HG02759 (cell line): ENCODE measurements around the gene LYRM4.

Experiments used
- ATAC-seq: cut with Tn5 transposase; IDR thresholded peaks from one replicate; pipeline ENCODE4 v1.9.1; 2021; ENCODE audit warnings: mild to moderate bottlenecking, moderate library complexity; ENCODE audit not compliant: unreplicated experiment

LYRM4 gene

DNA sequence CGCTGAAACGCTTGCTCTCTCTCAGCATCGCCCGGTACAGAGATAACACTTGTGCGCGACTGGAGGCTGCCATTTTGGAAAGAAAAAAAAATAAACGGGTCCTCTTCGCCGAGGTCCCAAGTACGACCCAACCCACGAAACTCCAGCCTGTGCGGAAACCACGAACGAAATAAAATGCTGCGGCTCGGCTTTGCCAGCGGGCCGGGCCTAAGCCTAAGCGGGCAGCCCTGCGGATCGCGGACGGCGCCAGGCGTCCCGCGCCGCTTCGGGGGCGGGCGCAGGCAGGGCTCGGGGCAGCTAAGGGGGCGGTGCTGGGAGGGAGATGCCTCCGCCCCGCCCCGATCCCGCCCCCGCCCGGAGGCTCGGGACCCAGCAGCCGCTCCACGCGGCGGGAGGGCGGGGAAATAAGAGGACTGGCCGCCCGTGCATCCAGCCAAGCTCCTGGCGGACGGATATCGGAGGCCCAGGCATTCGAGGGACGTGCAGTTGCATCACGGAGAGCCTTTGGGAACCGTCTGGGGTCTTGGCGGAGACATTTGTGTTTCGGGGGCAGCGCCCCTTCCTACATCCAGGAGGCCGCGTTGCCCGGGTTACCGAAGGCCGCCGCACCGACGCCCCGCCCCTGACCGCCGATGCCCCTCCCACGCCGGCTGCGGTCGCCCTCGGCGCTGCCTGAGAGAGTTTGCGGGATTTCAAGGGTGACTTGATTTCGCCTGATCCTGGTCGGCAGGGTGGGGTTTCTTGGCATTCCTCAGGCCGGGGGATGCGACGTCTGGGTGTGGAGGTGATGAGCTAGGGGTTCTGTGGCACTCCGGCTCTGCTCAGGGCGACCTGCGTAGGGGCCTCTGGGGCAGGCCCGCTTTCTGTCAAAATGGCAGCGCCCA is at the start of gene LYRM4, which contains the start of gene FARS2:
TSS of gene LYRM4 (minus strand) at position 290 of the 884 bp plus-strand sequence. CDS start at position 73, 217 bp downstream.
TSS of gene FARS2 (plus strand) at position 853 of the 884 bp plus-strand sequence.
- peak; percentile 80 for ATAC-seq

DNA sequence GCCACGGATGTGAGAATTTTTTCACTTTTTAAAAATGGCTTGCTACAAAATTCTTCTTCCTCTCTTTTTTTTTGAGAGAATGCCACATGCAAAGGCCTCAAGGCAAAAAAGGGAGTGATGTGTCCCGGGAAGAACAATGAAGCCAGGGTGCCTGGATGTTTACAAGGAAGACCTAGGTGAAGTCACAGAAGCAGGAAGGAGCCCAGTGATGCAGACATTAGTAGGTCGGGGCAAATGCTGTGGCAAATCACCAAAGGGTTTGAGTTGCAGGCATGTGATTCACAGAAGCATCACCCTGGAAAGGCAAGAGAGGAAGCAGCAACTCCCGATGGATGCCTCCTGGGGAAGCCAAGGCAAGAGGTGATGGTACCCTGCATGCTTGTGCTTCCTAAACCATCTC is 47.3 kb upstream of the LYRM4 start:
- no peak for ATAC-seq

DNA sequence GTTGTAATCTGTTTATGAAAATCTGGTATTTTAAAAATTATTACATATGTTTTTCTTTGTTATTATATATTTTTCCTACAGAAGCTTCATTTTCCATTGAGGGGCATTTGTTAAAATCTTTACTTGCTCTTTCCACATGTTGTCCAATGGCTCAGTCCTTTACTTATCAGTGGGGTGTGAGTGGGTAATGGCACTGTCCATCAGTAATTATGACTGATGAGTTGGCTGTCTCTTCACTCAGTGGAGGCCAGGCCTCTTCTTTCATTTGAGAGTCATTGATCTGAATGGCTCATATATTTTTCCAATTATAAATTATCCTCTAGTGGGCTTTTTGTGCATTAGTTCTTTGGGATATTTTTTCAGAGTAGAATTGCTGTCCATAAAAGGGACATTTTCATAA is 46.3 kb upstream of the LYRM4 start:
- no peak for ATAC-seq

DNA sequence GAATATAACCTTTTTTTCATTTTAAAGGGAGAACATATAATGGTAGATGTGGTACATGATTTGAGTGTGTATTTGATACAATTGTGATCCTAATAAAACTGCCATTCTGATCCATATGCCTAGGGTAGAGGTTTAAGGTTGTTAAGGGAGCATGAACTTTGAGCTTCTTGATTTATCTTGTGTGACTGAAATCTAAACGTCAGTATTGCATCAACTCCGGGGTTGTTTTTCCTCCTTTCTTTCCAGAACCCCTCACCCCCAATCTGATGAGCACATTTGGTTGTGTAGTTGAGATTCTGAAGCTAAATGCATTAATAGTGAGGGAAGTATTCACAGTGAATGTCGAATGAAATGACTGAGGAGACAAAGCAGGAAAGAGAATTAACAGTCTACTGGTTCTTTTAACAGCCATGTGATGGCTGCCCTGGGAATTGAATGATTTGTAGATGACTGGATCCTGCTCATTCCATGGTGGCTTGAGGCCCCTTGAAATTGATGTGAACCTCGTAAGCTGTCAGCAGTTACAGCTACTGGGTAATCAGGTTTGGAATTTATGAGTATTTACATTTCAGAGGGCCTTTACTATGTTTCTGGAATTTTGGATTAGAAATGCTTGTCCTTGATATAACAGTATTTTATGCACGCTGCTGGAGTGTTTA is 45.3 kb upstream of the LYRM4 start:
- ATAC-seq = no peak

DNA sequence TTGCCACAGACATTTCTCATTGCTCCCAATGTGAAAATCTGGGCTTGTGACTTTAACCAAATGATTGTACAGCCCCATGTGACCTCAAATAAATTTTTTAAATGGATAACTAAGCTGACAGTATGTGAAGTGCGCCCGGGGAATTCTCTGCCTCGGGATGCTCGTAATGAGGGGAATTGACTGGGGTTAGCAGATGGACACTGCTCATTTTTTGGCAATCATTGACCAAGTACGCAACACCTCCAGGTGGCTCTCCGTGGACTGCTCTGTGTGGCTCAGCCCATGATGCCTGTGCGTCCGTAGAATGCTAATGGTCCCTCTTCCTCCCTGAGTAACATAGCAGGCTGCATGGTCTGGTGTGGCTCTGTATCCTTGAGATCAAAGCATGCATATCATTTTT is 42.9 kb upstream of the LYRM4 start:
- ATAC-seq = no peak

DNA sequence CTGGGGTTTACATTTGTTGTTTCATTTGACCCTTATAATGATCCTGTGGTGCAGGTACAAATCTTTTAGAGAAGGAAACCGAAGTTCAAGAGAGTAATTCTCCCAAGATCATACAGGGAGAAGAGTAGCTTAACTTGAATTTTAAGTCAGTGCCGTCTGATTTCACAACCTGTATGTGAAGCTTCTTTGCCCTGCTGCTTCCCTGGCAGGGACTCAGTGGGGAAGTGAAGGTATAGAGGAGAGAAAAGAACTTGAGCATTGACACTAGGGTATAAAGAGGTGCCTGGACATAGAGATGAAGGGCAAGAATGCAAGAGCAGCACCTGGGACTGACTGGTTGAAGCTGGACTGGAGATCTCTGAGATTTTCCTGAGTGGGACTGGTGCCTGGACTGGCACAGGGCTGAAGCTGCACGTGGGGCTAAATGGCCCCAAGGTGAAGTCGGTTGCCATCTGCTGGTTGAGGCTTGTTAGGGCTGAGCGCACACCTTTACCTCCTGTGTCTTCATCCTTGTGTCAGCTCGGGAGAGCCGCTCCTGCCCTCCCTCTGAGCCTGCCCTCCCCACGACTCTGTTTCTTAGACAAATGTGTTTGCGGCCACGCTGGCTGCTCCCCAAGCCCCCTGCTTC is 42.4 kb upstream of the LYRM4 start:
- ATAC-seq = peak; percentile 65

DNA sequence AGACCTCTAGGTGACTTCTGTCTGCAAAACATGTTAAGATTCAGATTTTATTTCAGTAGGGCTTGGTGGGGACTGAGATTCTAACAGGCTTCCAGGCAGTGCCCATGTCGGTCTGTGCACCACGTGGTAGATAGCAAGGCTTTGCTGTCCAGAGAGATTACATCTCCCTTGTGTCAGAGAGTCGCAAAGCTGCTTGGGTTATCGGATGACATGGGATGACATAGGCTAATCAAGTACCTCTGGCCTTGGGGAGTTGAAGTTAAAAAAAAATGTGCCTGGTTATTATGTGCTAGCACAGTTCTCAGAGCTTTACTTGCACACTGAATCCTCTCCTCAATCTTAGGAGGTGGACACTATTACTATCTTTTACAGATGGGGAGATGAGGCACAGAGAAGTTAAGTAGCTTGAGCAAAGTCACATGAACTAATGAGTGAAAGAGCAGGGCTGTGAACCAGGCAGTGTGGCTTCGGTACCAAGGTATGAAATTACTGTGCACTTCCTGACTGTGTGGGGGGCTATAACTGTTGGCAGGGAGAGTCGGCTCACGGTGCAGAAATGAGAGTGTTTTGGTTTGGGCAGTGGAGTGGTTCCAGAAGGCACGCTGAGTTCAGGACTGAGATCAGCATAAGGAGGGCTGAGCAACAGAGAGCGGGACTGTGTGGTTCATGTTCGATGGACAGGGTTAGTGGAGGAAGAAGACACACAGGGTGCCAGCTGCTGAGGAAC is 41.6 kb upstream of the LYRM4 start:
- ATAC-seq = peak; percentile 93

DNA sequence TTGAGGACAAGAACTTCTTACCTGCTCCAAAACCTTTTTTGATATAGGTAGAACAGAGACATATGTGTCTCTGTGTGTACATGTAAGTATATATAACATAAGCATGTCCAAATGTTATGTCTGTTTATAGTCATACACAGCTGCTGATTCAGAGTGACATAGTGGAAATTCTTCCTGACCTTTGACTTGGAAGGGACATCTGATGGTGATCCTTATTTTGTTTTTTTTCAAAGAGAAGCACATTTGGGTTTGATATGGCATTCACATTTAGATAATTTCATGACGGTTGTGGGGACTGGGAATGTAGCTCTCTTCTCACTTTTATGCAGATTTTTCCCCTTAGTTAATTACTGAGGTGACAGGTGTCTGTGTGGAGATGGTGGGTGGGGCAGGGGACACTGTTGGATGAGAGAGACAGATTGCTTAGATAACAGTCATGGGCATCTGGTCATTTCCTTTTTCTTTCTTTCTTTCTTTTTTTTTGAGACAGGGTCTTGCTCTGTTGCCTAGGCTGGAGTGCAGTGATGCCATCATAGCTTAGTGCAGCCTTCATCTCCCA is 39.5 kb upstream of the LYRM4 start:
- ATAC-seq = no peak

DNA sequence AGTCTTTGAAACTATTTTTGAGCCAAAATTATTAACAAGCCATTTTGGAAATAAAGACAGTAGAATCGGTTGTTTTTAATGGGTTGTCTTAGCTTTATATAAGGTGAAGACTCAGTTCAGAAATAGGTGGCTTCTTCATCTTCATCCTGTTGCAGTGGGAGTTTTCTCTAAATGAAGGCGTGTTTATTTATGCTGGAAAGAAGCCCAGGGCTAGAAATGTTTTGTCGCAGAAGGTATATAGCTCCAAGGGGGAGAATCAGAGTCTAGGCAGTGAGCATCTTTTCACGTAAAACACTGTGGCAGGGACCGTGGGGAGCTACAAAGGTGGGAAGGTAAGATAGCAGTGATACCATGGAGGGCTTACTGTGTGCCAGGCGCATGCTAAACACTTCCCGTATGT is 34.9 kb upstream of the LYRM4 start:
- ATAC-seq = no peak

DNA sequence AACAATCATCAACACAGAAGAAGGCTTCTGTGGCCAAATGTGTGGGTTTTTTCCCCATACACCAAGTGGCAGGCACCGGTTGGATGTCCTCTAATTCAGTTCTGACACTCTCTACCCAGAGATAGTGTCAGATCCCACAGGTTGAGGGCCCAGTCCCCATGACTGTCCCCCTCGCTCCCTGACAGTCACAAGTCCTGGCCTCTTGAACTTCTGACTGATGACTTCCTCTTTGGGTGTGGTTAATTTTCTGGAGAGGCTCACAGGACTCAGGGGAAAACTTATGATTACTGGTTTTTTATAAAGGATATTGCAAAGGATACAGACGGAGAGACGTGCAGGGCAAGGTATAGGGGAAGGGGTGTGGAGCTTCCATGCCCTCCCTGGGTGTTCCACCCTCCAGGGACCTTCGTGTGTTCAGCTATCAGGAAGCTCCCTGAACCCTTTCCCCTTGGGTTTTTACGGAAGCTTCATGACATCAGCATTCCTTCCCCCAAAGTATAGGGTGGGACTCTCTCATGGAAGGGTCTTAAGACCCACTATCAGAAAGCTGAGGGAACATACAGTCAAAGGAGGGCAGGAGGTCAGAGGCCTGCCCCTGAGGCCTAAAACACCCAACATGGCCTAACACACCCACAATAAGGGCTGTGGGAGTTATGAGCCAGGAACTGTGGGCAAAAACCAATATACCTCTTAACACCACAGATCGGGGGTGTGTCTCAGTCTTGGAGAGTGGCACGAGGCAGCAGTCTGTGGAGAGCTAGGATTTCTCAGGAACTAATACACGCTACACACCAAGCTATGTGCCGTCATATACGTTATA is 33.9 kb upstream of the LYRM4 start:
- ATAC-seq = no peak

DNA sequence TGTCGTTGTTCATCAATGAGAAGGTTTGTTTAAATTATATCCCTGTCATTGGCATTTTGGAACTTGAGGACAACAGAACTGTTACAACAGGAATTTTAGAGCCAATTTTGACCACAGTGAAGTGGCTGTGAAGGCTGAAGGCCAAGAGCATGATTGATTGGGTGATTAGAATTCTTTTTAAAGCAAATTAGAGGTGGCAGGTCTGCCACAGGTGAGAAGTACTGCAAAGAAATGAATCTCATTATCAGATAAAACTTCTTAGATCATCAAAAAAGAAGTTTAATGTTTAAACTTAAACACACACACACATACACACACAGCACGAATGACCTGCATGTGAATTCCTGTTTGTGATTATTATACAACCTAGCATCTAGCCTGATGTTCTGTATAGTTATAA is 32.9 kb upstream of the LYRM4 start:
- ATAC-seq = no peak

DNA sequence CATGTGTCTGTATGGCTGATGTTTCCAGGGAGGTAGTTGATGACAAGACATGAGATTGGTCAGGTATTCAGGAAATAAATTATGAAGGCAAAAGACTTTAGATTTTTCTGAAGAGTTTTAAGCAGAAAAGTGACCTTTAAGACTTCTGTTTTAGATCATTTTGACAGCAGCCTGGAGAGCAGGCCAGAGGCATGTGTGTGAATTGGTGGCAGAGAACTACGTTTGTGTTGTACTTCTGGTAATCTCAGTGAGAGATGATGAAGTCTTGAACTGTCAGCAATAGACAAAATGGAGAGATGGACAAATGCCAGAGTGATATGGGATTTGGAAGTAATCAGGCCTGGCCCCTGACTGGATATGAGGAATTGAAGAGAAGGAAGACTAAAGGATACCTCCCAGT is 31.4 kb upstream of the LYRM4 start:
- no peak for ATAC-seq

DNA sequence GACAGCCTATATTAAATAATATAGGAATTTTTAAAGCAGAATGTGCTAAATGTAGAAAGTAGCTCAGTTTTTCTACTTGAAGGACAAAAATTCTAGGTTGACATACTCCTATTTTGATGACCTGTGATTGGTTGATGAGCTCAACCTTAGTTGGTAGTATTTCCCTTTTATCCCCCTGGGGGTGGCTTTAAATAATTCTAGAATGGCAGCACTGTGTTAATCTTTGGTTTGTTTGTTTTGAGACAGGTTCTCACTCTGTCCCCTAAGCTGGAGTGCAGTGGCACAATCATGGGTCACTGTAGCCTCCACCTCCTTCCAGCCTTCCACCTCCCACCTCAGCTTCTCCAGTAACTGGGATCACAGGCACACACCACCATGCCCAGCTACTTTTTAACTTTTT is 29.8 kb upstream of the LYRM4 start:
- no peak for ATAC-seq

DNA sequence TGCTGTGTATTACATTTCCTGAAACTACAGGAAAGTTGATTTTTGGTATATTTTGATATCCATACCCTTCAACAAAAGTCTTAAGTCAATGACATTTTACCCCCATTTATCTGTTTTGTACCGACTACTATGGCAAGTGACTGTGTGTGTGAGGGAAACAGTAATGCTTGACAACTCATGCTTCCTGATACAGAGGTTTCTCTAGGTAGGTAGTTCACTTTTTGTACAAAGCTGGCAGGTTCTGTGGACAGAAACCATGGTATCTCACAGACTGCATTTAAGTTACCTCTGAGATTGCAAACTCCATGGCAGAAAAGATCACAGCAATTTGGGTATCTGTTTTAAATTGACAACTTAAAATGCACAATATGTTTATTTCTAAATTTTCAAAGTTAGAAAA is 29.3 kb upstream of the LYRM4 start:
- ATAC-seq = no peak

DNA sequence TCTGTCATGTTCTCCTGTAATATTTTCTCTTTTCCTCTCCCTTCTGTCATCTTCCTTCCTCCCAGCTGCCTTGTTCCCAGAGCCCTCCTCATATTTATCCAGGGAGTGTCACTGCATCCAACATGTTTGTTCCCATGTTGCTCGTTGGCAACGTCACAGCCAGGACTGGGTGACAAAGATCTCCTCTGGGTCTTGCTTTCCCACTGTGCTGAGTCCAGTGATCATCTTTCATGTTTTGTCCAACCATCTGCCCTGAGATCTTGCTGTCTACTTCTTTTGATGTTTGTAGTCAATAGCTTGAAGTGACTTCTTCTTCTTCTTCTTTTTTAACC is 27.2 kb upstream of the LYRM4 start:
- no peak for ATAC-seq

DNA sequence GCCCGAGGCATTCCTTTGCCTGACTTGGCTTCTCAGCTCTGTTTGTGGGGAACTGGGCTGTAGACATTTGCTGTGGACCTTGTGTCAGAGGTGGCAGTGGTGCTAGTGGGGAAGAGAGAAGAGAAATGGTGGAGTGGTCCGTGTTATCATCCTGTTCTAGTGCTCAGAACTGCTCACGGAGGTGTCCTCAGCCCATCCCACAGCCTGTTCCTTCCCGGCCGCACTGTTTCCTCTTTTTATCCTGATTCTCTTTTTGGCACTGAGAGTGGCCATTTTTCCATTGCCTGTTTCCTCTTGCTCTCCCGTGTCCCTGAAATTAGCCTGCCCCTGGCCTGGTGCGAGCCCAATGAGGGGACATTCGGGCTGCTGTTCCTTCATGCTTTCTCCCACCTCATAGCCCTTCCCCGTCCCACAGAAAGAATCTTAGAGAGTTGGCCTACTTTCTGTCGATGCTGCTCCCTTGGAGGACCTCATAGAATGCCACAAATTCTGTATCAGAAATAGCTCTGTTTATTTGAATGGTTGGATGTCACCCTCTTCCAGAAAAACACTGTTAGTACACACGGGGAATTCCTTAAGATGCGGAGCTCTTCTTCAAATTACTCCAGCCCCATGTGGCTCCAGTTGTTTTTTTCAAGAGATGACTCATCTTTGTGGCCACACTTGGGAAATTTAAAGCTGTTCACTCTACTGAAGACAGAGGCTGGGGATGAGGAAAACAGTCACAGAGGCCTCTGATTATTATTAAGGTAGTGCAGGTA is 26.6 kb upstream of the LYRM4 start:
- no peak for ATAC-seq

DNA sequence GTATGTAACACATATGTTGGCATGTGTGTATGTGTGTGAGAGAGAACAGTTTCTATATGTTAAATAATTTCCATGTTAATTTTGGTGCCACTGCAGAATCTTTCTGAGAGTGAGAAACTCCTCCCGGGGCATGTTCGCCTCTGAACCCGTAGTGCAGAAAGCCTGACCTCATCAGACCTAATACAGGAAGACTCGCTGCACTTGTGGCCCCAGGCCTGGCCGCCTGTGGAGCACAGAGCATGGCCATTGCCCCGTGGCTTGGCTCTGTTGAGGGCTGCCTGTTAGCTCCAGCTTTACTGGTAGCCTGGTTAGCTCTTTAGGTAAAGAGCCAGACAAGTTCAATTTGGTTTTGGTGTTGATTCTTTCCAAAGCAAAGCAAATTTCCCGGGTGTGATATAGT is 26.0 kb upstream of the LYRM4 start:
- ATAC-seq = no peak

DNA sequence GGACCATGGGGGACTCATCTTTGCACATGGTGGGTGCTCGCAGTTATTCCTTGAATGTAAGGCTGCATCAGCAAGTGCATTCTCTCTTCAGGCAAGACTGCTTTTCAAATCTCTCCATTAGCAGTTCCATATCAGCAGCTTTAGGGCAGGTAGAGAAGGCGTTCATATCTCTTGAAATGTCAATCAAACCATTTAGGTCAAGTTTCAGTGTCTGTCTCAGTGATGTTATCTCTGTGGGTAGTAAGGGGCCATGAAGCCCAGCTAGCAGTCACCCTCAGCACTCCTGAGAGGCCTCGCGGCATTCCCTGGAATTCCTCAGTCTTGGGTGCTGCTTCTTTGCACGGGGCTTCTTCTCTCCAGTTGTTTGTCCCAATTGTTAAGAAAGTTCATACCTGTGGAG is 24.8 kb upstream of the LYRM4 start:
- no peak for ATAC-seq

DNA sequence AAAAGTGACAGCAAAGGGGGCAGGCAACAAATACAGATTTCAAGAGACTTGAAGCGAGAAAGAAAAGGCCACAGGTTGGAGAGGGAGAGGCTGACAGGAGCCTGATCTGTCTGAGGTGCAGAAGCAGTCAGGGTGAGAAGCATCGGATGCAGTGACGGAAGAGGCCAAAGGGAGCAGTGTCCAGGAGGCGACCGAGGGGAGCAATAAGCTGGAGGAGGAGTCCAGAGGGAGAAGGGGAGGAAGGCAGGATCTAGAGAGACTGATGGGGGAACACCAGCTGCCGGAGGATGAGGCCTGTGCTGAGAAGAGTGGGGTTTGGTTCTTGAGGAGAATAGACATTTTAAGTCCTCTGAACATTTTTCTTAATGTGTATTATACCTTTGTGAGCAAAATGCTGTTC is 24.3 kb upstream of the LYRM4 start:
- no peak for ATAC-seq
